ENCODE measurements around the gene GAPDH.

DNA sequence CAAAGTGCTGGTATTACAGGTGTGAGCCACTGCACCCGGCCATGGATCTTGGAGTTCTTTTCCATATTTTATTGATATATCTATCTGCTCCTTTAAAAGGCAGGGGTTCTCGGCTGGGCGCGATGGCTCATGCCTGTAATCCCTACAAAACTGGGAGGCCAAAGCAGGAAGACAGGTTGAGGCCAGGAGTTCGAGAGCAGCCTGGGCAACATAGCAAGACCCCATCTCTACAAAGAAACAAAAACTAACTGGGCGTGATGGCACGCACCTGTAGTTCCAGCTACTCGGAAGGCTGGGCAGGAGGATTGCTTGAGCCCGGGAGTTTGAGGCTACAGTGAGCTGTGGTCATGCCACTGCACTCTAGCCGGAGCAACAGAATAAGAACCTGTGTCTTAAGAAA lies 12.1 kb upstream of the GAPDH start:
- TF ChIP-seq, protein P1, sequence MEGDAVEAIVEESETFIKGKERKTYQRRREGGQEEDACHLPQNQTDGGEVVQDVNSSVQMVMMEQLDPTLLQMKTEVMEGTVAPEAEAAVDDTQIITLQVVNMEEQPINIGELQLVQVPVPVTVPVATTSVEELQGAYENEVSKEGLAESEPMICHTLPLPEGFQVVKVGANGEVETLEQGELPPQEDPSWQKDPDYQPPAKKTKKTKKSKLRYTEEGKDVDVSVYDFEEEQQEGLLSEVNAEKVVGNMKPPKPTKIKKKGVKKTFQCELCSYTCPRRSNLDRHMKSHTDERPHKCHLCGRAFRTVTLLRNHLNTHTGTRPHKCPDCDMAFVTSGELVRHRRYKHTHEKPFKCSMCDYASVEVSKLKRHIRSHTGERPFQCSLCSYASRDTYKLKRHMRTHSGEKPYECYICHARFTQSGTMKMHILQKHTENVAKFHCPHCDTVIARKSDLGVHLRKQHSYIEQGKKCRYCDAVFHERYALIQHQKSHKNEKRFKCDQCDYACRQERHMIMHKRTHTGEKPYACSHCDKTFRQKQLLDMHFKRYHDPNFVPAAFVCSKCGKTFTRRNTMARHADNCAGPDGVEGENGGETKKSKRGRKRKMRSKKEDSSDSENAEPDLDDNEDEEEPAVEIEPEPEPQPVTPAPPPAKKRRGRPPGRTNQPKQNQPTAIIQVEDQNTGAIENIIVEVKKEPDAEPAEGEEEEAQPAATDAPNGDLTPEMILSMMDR (IDR thresholded peaks at IDR 0.05) = no peak
- no peak for TF ChIP-seq POLR2A (IDR thresholded peaks at IDR 0.05)

All from Peyer's patch (tissue), 4 donors.